ENCODE results near the gene LGR4. TPM values are rescaled to one million over a fixed set of nuclear protein-coding genes. Genes with fewer than 3 reads are reported as not detected.

LGR4 gene
- total RNA-seq, 1 experiment from 2014 or later, result 99.2 TPM

DNA sequence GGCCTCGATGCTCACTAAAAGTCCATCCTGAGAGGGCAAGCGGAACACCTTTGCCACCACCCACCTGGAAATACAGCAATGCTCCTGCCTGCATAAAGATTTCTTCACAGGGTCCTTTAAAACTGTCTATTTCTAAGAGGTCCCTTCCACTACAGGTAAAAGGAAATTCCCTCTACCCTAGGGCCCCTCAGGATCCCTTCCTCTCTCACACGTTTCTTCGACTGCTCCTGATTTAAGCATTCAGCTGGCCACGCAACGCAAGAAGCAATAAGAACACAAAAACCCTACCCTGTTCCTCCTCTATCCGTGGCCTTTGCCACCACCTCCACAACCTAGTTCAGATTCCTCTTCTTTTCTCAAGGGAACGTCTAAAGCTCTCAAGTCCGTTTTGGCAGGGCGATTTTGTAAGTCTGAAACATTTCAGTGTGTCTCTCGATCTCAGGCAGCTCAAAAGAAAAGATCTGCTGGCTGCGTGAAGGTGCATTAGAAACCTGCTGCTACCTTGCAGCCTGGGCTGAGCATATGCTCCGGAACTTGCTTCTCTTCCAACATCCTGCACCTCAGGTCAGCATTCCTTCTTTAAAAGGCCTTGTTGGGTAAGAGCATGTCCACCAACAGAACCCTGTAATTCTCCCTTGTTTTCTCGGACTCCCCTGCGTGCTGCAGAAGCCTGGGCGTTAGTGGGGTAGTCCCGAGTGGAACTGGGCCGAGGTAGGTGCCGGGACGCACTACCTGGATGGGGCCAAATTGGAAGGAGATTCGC lies 1.6 kb downstream of the LGR4 start:
- no CpG with 5 or more reads among the region's 21 CpGs for WGBS (ENCODE audit: extremely low coverage, insufficient read length, low lambda C conversion rate)
- DNase-seq, result no peak
- Histone ChIP-seq H3K9ac (ENCODE audit: extremely low read depth, insufficient read length, low read length) (peak overlapping the region; percentile 82), H2BK15ac (ENCODE audit: low read depth, low read length) (no peak overlapping the region), H2AFZ (ENCODE audit: low read length) (no peak overlapping the region), H3K4ac (ENCODE audit: low read depth, low read length) (no peak overlapping the region), H3K23me2 (ENCODE audit: insufficient read length, low read depth, low read length, poor library complexity, severe bottlenecking) (peaks cover 19% of the 10 kb centered on the region), H3K79me1 (ENCODE audit: insufficient read depth, low read depth, low read length, poor library complexity, severe bottlenecking) (peaks cover 3% of the 10 kb centered on the region), H3T11ph (ENCODE audit: low read length) (no peak overlapping the region), H3K18ac (ENCODE audit: insufficient read length, low read depth, low read length) (no peak overlapping the region), H4K20me1 (ENCODE audit: control insufficient read depth, insufficient read depth, insufficient read length) (no peaks in the 10 kb centered on the region), H2BK120ac (ENCODE audit: low read depth, low read length, poor library complexity, severe bottlenecking) (no peak overlapping the region), H3K23ac (ENCODE audit: insufficient read length, low read depth, low read length) (no peak overlapping the region), H2BK5ac (ENCODE audit: insufficient read length, low read length) (no peak overlapping the region), H2BK20ac (ENCODE audit: low read depth, low read length, poor library complexity, severe bottlenecking) (no peak overlapping the region), H3K27ac (ENCODE audit: insufficient read length, low read depth, low read length) (no peak overlapping the region), H3K4me1 (ENCODE audit: insufficient read depth, low read length) (peaks cover 5% of the 10 kb centered on the region; the same call in 1 of the 2 replicates), H4K5ac (ENCODE audit: insufficient read length, low read depth, low read length) (no peak overlapping the region), H2AK5ac (ENCODE audit: insufficient read length, low read length) (no peak overlapping the region), H3K56ac (ENCODE audit: insufficient read length, low read depth, low read length) (no peak overlapping the region), H3K27me3 (ENCODE audit: insufficient read depth, low read length) (no peaks in the 10 kb centered on the region), H4K8ac (replicated peaks; ENCODE audit: insufficient read length, low read depth, low read length) (no peak overlapping the region), H3K9me3 (ENCODE audit: control insufficient read depth, low read depth, low read length) (no peaks in the 10 kb centered on the region), H3K4me2 (ENCODE audit: insufficient read depth, insufficient read length, low read length) (peak overlapping the region; percentile 99), H3K14ac (ENCODE audit: insufficient read depth, low read length) (peak overlapping the region; percentile 40; the same call in 1 of the 2 replicates), H2BK12ac (ENCODE audit: insufficient read length, low read depth, low read length) (no peak overlapping the region), H3K79me2 (ENCODE audit: insufficient read depth, low read length) (peaks cover 41% of the 10 kb centered on the region; the same call in 1 of the 2 replicates), H4K91ac (ENCODE audit: insufficient read length, low read depth, low read length) (no peak overlapping the region)
- Mint-ChIP-seq H3K4me3 (peak overlapping the region; percentile 80 to 90), H3K9me3 (peaks cover 3 to 7% of the 10 kb centered on the region in 2 experiments; a peak in 3 of 5 replicates), H3K27ac (peak overlapping the region; percentile 5 to 37 (median 19); a peak in 4 of 7 replicates), H3K27me3 (ENCODE audit: low read depth) (no peaks in the 10 kb centered on the region; the same call in 1 of the 2 replicates), H3K4me1 (peaks cover 45 to 46% of the 10 kb centered on the region in 2 experiments), H3K36me3 (ENCODE audit: insufficient read depth in 1 of 3, low read depth in 3 of 3) (peaks cover 15 to 44% (median 27%) of the 10 kb centered on the region in 3 experiments)
- no peak for TF ChIP-seq CTCF (conservative IDR thresholded peaks at IDR 0.05)

Data from H9 (cell line).